OCI-LY1 (cell line): Measurements from ENCODE around the gene CACNA2D1.

ENCODE experiments used
- H2AFZ ChIP-seq: fragments of 200-600 bp; sonication (generic), shearing (Covaris generic); 2 replicates; pipeline ENCODE4 v1.6.0; 2014; ENCODE audit warnings: antibody characterized with exemption, mild to moderate bottlenecking, low read length
- H3F3A ChIP-seq: fragments of 200-600 bp; sonication (generic), shearing (Covaris generic); 2 replicates; pipeline ENCODE4 v1.6.0; 2014; ENCODE audit warnings: mild to moderate bottlenecking, antibody characterized with exemption, low read length, moderate library complexity; ENCODE audit not compliant: insufficient read depth
- H3K27ac ChIP-seq: fragments of 200-600 bp; sonication (generic); 2 replicates; pipeline ENCODE4 v1.5.1; 2014; ENCODE audit warnings: low read length, mixed run types, mild to moderate bottlenecking, low read depth; ENCODE audit not compliant: poor library complexity, severe bottlenecking
- H3K27me3 ChIP-seq: fragments of 200-600 bp; sonication (generic); 2 replicates; pipeline ENCODE4 v1.6.0; 2014; ENCODE audit warnings: antibody characterized with exemption, mild to moderate bottlenecking, low read length, moderate library complexity; ENCODE audit not compliant: insufficient read depth
- H3K36me3 ChIP-seq: fragments of 200-600 bp; sonication (generic); 2 replicates; pipeline ENCODE4 v1.6.1; 2014; ENCODE audit warnings: mild to moderate bottlenecking, antibody characterized with exemption, low read length, moderate library complexity, mixed read lengths; ENCODE audit not compliant: insufficient read depth
- H3K4me1 ChIP-seq: fragments of 200-600 bp; sonication (generic); 2 replicates; pipeline ENCODE4 v1.5.1; 2014; ENCODE audit warnings: mild to moderate bottlenecking, low read length, moderate library complexity; ENCODE audit not compliant: insufficient read depth, severe bottlenecking
- H3K4me2 ChIP-seq: fragments of 200-600 bp; sonication (generic), shearing (Covaris generic); 2 replicates; pipeline ENCODE4 v1.6.1; 2014; ENCODE audit warnings: low read length
- H3K4me3 ChIP-seq: fragments of 200-600 bp; sonication (generic); 2 replicates; pipeline ENCODE4 v1.5.1; 2014; ENCODE audit warnings: low read length, low read depth, mild to moderate bottlenecking, mixed read lengths; ENCODE audit not compliant: poor library complexity, severe bottlenecking
- H3K79me2 ChIP-seq: fragments of 200-600 bp; shearing (Covaris generic); 2 replicates; pipeline ENCODE4 v1.6.1; 2016; ENCODE audit warnings: mixed run types, low read length, mixed read lengths; ENCODE audit not compliant: insufficient read depth
- H3K9ac ChIP-seq: fragments of 200-600 bp; sonication (generic), shearing (Covaris generic); 2 replicates; pipeline ENCODE4 v1.6.1; 2014; ENCODE audit warnings: mild to moderate bottlenecking, low read length, mixed read lengths
- H3K9me2 ChIP-seq: fragments of 200-600 bp; sonication (generic), shearing (Covaris generic); 2 replicates; pipeline ENCODE4 v1.6.1; 2014; ENCODE audit warnings: low read depth, mild to moderate bottlenecking, low read length, mixed read lengths
- H3K9me3 ChIP-seq: fragments of 200-600 bp; shearing (Covaris generic); 2 replicates; pipeline ENCODE4 v1.6.1; 2014; ENCODE audit warnings: low read length, mixed read lengths
- H4K20me1 ChIP-seq: fragments of 200-600 bp; sonication (generic), shearing (Covaris generic); 2 replicates; pipeline ENCODE4 v1.6.0; 2016; ENCODE audit warnings: mild to moderate bottlenecking, low read length; ENCODE audit not compliant: insufficient read depth
- EZH2 ChIP-seq: fragments of 200-600 bp; sonication (generic), shearing (Covaris generic); IDR thresholded peaks from 2 replicates; pipeline ENCODE4 v1.8.0; 2017; ENCODE audit warnings: borderline replicate concordance, mixed run types, mild to moderate bottlenecking, antibody characterized with exemption, low read length, moderate library complexity, mixed read lengths
- TF ChIP-seq, protein P1 (sequence below): fragments of 200-600 bp; sonication (generic), shearing (Covaris generic); IDR thresholded peaks from 2 replicates; pipeline ENCODE4 v1.5.1; 2017; ENCODE audit warnings: mild to moderate bottlenecking, antibody characterized with exemption, low read length, moderate library complexity, mixed read lengths

The CACNA2D1 gene

DNA sequence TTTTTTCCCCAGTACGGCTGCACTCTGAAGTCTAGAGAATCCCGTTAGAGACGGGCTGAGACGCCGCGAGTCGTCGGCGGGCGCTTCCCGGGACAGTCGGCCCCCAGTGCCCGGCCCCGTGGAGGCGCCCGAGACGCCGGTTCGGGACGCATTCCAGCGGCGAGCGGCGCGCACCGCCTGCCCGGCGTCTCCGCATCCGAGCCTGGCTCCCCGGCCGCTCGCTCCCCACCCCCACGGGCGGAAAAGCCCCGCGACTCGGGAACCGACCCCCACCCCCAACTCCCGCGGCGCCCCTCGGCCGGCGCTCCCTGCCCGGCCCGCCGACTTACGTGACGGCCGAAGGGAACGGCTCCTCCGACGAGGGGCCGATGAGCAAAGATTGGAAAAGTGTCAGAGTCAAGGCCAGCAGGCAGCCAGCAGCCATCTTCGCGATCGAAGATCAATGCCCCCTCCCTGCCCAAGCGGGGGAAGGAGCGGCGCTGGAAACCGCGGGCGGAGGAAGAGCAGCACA is 486 bp downstream of the CACNA2D1 start:
- H3K9me2 ChIP-seq = no peaks in the 10 kb centered on the region
- no peaks in the 10 kb centered on the region for H3K9me3 ChIP-seq
- no peaks in the 10 kb centered on the region for H3K79me2 ChIP-seq
- TF ChIP-seq EZH2 = no peak
- TF ChIP-seq, protein P1, sequence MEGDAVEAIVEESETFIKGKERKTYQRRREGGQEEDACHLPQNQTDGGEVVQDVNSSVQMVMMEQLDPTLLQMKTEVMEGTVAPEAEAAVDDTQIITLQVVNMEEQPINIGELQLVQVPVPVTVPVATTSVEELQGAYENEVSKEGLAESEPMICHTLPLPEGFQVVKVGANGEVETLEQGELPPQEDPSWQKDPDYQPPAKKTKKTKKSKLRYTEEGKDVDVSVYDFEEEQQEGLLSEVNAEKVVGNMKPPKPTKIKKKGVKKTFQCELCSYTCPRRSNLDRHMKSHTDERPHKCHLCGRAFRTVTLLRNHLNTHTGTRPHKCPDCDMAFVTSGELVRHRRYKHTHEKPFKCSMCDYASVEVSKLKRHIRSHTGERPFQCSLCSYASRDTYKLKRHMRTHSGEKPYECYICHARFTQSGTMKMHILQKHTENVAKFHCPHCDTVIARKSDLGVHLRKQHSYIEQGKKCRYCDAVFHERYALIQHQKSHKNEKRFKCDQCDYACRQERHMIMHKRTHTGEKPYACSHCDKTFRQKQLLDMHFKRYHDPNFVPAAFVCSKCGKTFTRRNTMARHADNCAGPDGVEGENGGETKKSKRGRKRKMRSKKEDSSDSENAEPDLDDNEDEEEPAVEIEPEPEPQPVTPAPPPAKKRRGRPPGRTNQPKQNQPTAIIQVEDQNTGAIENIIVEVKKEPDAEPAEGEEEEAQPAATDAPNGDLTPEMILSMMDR = no peak
- no peak overlapping the region for H3K4me2 ChIP-seq
- no peaks in the 10 kb centered on the region for H3K36me3 ChIP-seq
- H3K27me3 ChIP-seq = no peaks in the 10 kb centered on the region
- no peak overlapping the region for H3K4me3 ChIP-seq
- H3K27ac ChIP-seq = no peak overlapping the region
- H3K9ac ChIP-seq = no peak overlapping the region
- H2AFZ ChIP-seq = no peak overlapping the region
- no peaks in the 10 kb centered on the region for H3F3A ChIP-seq
- no peaks in the 10 kb centered on the region for H3K4me1 ChIP-seq
- no peaks in the 10 kb centered on the region for H4K20me1 ChIP-seq

DNA sequence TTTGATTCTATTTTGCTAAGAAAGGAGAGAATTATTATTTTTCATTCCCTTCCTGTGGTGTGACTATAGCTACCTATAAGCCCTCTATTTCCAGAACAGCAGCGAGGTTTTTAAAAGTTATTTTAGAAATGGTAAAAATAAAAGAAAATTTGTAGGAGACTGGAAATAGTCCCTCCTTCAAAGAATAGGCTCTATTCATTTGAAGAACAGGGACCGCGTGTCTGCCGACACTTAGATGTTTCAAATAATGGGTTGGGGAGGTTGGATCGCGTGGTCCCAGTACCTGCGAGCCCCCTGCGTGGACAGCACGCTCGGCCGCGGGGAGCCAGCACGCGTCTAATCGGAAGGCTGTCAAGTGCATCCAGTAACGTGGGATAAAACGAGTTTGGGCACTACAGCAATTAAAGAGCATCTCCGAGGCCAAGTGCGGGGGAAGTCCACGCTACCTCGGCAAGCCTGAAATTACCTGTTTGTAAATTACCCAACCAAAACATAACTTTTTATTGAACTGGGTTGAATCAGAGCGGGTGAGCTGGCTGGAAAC is 1.0 kb downstream of the CACNA2D1 start:
- Histone ChIP-seq H3K9me3 (no peaks in the 10 kb centered on the region), H3K4me3 (no peak overlapping the region), H3K9ac (no peak overlapping the region), H3K4me1 (no peaks in the 10 kb centered on the region), H3K27ac (no peak overlapping the region), H3K9me2 (no peaks in the 10 kb centered on the region), H3K36me3 (no peaks in the 10 kb centered on the region), H3F3A (no peaks in the 10 kb centered on the region), H3K4me2 (no peak overlapping the region), H3K79me2 (no peaks in the 10 kb centered on the region), H3K27me3 (no peaks in the 10 kb centered on the region), H4K20me1 (no peaks in the 10 kb centered on the region), H2AFZ (no peak overlapping the region)
- no peak for TF ChIP-seq EZH2
- TF ChIP-seq, protein P1 = no peak

DNA sequence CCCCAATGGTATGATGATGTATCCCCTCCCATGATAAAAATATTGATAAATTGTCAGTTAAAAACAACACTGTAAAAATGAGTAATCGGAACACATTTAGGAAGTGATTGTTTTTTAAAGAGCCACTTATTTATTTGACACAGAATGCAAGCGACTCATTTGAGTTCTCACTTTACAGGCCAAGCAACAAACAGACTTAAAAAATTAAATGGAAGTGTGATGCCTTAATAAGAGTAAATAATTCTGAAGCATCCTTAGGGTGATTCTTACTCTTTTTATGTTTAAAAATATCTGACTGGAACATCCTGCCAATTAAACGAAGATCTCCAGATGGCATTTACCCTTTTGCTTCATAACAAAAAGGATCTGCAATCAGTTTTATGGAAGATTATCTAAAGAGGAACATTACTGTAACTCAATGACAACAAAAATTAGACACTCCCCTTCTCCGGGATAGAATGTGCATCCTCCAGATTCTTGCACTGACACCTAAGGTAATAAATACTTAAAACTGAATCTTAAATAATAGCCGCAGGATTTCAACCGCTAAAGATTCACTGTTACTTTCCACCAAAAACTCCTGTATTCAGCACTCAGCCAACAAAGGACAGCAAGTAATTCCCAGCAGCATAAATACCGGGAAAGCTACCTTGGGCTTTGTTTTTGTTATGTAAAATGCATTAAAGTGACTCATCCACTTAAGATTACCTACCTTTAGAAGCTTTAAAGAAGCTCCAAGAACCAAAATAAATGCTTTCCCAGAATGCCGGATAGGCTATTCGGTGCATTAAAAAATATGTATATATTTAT is 1.7 kb downstream of the CACNA2D1 start:
- H3K4me3 ChIP-seq = no peak overlapping the region
- H3K36me3 ChIP-seq = no peaks in the 10 kb centered on the region
- H4K20me1 ChIP-seq = no peaks in the 10 kb centered on the region
- no peaks in the 10 kb centered on the region for H3K9me2 ChIP-seq
- TF ChIP-seq, protein P1 = no peak
- no peak for TF ChIP-seq EZH2
- no peaks in the 10 kb centered on the region for H3K27me3 ChIP-seq
- H3K27ac ChIP-seq = no peak overlapping the region
- H3K4me1 ChIP-seq = no peaks in the 10 kb centered on the region
- no peaks in the 10 kb centered on the region for H3K9me3 ChIP-seq
- no peak overlapping the region for H3K4me2 ChIP-seq
- H2AFZ ChIP-seq = no peak overlapping the region
- H3F3A ChIP-seq = no peaks in the 10 kb centered on the region
- no peak overlapping the region for H3K9ac ChIP-seq
- H3K79me2 ChIP-seq = no peaks in the 10 kb centered on the region
